ENCODE data around the gene NOS1. TPM values are rescaled to one million over a fixed set of nuclear protein-coding genes. Genes with fewer than 3 reads are reported as not detected.

Gene NOS1
- total and polyA plus RNA-seq, 12 donors, result 0.01 to 2.8 (median 0.45) TPM; not detected in 1

DNA sequence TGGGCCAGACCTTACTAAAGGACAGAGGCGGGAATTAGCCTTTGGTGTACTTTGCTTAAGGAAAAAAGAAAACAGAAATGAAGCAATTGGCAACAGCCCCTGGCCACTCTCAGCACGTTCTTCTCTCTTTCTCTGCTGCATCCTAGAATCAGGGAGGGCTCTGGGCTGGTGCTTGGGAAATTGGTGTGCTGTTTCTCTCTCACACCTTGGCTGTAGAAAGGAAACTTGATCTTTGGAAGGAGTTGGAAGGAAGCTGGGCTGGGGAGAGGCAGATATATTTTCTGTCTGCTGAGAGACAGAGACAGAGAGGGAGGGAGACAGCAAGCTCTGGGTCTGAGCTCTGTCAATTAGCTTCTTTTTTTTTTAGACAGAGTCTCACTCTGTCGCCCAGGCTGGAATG, 27.4 kb downstream of the NOS1 start:
- no peak for DNase-seq
- intact Hi-C loops (cut with DNase I), result no loop called here
- no peaks in the 10 kb centered on the region for H3K9me3 ChIP-seq
- no peak overlapping the region for H3K27ac ChIP-seq
- TF ChIP-seq, protein P1, sequence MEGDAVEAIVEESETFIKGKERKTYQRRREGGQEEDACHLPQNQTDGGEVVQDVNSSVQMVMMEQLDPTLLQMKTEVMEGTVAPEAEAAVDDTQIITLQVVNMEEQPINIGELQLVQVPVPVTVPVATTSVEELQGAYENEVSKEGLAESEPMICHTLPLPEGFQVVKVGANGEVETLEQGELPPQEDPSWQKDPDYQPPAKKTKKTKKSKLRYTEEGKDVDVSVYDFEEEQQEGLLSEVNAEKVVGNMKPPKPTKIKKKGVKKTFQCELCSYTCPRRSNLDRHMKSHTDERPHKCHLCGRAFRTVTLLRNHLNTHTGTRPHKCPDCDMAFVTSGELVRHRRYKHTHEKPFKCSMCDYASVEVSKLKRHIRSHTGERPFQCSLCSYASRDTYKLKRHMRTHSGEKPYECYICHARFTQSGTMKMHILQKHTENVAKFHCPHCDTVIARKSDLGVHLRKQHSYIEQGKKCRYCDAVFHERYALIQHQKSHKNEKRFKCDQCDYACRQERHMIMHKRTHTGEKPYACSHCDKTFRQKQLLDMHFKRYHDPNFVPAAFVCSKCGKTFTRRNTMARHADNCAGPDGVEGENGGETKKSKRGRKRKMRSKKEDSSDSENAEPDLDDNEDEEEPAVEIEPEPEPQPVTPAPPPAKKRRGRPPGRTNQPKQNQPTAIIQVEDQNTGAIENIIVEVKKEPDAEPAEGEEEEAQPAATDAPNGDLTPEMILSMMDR (IDR thresholded peaks at IDR 0.05), result no peak
- peaks cover 0 to 62% (median 38%) of the 10 kb centered on the region in 7 donors for H3K27me3 ChIP-seq
- peaks cover 0 to 15% (median 0%) of the 10 kb centered on the region in 9 donors for H3K4me1 ChIP-seq
- 21 to 25% methylated on average over 3 of the region's 3 CpGs for WGBS, 2 donors
- no peaks in the 10 kb centered on the region for H3K36me3 ChIP-seq
- no peak for ATAC-seq
- no peak overlapping the region for H3K4me3 ChIP-seq

DNA sequence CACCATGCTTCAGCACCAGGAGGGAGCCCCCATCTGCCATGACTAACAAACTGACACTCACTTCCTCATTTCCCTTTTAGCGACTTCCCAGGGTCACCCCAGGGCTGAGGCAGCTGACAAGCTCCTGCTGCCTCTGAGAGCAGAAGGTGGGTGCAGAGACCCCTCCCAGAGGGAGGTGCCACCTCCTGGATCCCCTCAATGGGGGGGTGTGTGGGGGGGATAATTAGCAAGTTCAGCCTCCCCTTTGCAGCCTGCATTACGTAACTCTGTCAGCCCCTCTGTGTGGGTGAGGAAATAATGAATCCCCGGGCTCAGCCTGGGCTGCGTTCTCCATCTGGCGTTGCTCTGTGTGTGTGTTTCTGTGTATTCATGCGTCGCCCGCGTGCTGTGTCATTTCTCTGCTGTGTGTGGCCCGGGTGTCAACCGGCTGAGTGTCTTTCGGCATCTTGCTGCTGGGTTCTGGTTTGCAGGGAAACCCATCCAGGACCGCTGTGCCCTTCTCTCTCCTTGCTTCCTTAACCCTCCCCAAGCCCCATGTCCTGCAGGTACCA, 28.0 kb downstream of the NOS1 start:
- no peaks in the 10 kb centered on the region for H3K9me3 ChIP-seq
- intact Hi-C loops (cut with DNase I), result no loop called here
- H3K4me3 ChIP-seq, result no peak overlapping the region
- TF ChIP-seq, protein P1 (IDR thresholded peaks at IDR 0.05), result no peak
- H3K27ac ChIP-seq, result no peak overlapping the region
- peaks cover 0 to 68% (median 43%) of the 10 kb centered on the region in 7 donors for H3K27me3 ChIP-seq
- WGBS, 2 donors, result 28 to 29% methylated on average over 13 of the region's 13 CpGs
- H3K4me1 ChIP-seq, result peaks cover 0 to 15% (median 0%) of the 10 kb centered on the region in 9 donors
- ATAC-seq, result peak in 1 of 8 donors; percentile 29
- no peak for DNase-seq
- H3K36me3 ChIP-seq, result no peaks in the 10 kb centered on the region

DNA sequence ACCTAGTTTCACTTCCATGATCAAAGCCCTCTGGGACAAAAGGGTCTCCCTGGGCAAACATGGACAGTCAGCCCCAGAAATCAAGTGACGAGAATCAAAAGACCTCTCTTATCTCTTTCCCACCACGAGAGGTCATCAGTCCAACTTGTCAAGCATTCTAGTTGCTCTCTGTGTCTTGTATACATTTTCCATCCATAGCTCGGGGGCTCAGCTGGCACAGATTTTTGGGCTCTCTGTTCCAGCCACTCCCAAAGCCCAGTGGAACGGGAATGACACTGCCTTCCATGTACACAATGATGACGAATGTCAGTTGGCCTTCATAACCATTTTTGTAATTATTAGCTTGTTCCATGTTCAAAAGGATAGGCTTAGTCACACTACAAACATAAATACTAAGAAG, 29.7 kb downstream of the NOS1 start:
- Histone ChIP-seq H3K27me3 (peaks cover 0 to 81% (median 53%) of the 10 kb centered on the region in 7 donors), H3K27ac (no peak overlapping the region), H3K36me3 (no peaks in the 10 kb centered on the region), H3K4me3 (no peak overlapping the region), H3K4me1 (peaks cover 0 to 15% (median 0%) of the 10 kb centered on the region in 9 donors), H3K9me3 (no peaks in the 10 kb centered on the region)
- ATAC-seq (no peak), DNase-seq (no peak)
- WGBS, 2 donors, result 63 to 70% methylated on average over 5 of the region's 5 CpGs
- TF ChIP-seq, protein P1 (IDR thresholded peaks at IDR 0.05), result no peak
- intact Hi-C loops (cut with DNase I), result no loop called here

DNA sequence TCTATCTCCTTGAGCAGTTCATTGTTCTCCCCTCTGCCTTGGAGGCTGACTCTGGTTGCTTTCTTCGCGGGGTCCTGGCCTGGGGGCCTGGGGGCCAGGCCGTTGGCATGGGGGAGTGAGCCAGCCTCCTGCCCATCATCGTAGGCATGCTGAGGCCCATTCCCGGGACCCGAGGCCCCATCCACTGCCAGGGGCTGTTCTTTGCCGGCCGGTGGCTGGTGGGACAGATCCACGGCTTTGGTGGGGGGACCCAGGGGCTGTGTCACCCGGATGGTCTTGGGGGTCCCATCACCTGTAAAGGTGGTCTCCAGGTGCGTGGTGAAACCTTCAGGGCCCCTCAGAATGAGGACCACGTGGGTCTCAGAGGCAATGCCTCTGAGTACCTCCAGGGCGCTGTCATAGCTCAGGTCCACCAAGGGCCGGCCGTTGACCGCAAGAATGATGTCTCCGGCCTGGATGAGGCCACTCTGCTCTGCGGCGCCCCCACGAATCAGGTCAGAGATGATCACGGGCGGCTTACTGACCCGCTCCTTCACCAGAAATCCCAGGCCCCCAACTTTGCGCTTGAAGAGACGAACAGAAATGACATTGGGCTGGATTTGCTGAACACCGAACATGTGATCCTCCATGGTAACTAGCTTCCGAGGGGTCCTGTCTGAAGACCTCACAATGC, 30.8 kb downstream of the NOS1 start:
- Histone ChIP-seq H3K36me3 (no peaks in the 10 kb centered on the region), H3K27ac (no peak overlapping the region), H3K27me3 (peaks cover 0 to 91% (median 58%) of the 10 kb centered on the region in 7 donors), H3K4me3 (no peak overlapping the region), H3K4me1 (peaks cover 0 to 15% (median 0%) of the 10 kb centered on the region in 9 donors), H3K9me3 (no peaks in the 10 kb centered on the region)
- intact Hi-C loops (cut with DNase I), result no loop called here
- DNase-seq, result no peak
- no peak for ATAC-seq
- TF ChIP-seq, protein P1 (IDR thresholded peaks at IDR 0.05), result no peak
- WGBS, 2 donors, result 87 to 89% methylated on average over 25 to 27 of the region's 27 CpGs
